H1 (cell line): ENCODE measurements around the gene GGT6. TPM values are rescaled to one million over a fixed set of nuclear protein-coding genes. Genes with fewer than 3 reads are reported as not detected.

Experiments used
- CTCF ChIA-PET: fragments of 300-600 bp; sonication (Branson Sonifier 250); formaldehyde crosslinking; loops from one replicate; lab custom pipeline; 2021; ENCODE audit not compliant: partially characterized antibody; lab: Charles Lee
- POLR2A ChIA-PET: fragments of 300-600 bp; sonication (Branson Sonifier 250); formaldehyde crosslinking; loops from one replicate; lab custom pipeline; 2021; ENCODE audit warnings: inconsistent platforms; ENCODE audit not compliant: partially characterized antibody; lab: Charles Lee
- DNase-seq, 2 experiments: peaks; one replicate each; pipeline versions ENCODE4 v3.0.0 to v3.0.0-alpha.2; 2010 to 2022; ENCODE audit warnings: low spot score in 2 of 2, low read depth in 1 of 2, mixed read lengths in 1 of 2
- FAIRE-seq: peaks from 2 replicates; lab custom pipeline; 2011; peaks lifted over from hg19 to GRCh38; lab: Jason Lieb, UNC
- H2AFZ ChIP-seq: 2 replicates; pipeline ENCODE4 v1.8.1; 2012; ENCODE audit warnings: low read length, inconsistent platforms
- H2AK5ac ChIP-seq: 2 replicates; pipeline ENCODE4 v1.6.1; 2013; ENCODE audit warnings: low read depth, low read length
- H2BK120ac ChIP-seq: replicated peaks from 2 replicates; pipeline ENCODE3; 2013; ENCODE audit warnings: low read depth, low read length, inconsistent platforms
- H2BK12ac ChIP-seq: 2 replicates; pipeline ENCODE4 v1.6.1; 2013; ENCODE audit warnings: low read depth, low read length
- H2BK15ac ChIP-seq: 2 replicates; pipeline ENCODE4 v1.6.1; 2013; ENCODE audit warnings: low read length
- H2BK20ac ChIP-seq: 2 replicates; pipeline ENCODE4 v1.6.1; 2013; ENCODE audit warnings: low read length
- H2BK5ac ChIP-seq: 2 replicates; pipeline ENCODE4 v1.6.1; 2013; ENCODE audit warnings: low read depth, low read length
- H3K14ac ChIP-seq: 2 replicates; pipeline ENCODE4 v1.6.1; 2013; ENCODE audit warnings: inconsistent platforms; ENCODE audit not compliant: insufficient read length
- H3K18ac ChIP-seq: 2 replicates; pipeline ENCODE4 v1.6.1; 2013; ENCODE audit warnings: low read length; ENCODE audit errors: extremely low read depth
- H3K23ac ChIP-seq: 2 replicates; pipeline ENCODE4 v1.6.1; 2013; ENCODE audit warnings: inconsistent platforms; ENCODE audit not compliant: insufficient read length
- H3K23me2 ChIP-seq: 2 replicates; pipeline ENCODE4 v1.6.1; 2013; ENCODE audit warnings: low read depth, low read length
- H3K27ac ChIP-seq: 2 replicates; pipeline ENCODE4 v1.6.1; 2011; ENCODE audit warnings: low read depth, low read length, inconsistent platforms
- H3K27me3 ChIP-seq, 4 experiments: replicated peaks in 1 of 4; 1 replicate in 1 of 4; 2 replicates in 3 of 4; pipeline versions ENCODE4 v1.6.1 to v1.8.1; 2011 to 2013; ENCODE audit warnings: low read length in 3 of 4, mild to moderate bottlenecking in 3 of 4, inconsistent platforms in 2 of 4, mixed read lengths in 2 of 4, moderate library complexity in 1 of 4; ENCODE audit not compliant: control insufficient read depth in 3 of 4, insufficient read depth in 3 of 4; ENCODE audit errors: extremely low read depth in 1 of 4
- H3K36me3 ChIP-seq, 4 experiments: 2 replicates each; pipeline versions ENCODE4 v1.6.1 to v1.8.1; 2011 to 2013; ENCODE audit warnings: mild to moderate bottlenecking in 4 of 4, low read length in 3 of 4, moderate library complexity in 2 of 4, control low read depth in 1 of 4, inconsistent platforms in 1 of 4; ENCODE audit not compliant: insufficient read depth in 4 of 4, control insufficient read depth in 2 of 4
- H3K4ac ChIP-seq: replicated peaks from 2 replicates; pipeline ENCODE3; 2013; ENCODE audit warnings: low read length, low read depth, mixed read lengths, inconsistent platforms; ENCODE audit not compliant: insufficient read length
- H3K4me1 ChIP-seq, 4 experiments: replicated peaks in 1 of 4; 1 replicate in 1 of 4; 2 replicates in 3 of 4; pipeline versions ENCODE4 v1.6.1 to v1.8.1; 2011 to 2013; ENCODE audit warnings: low read length in 3 of 4, inconsistent platforms in 2 of 4, mixed read lengths in 1 of 4; ENCODE audit not compliant: insufficient read depth in 4 of 4, control insufficient read depth in 3 of 4
- H3K4me2 ChIP-seq, 2 experiments: 2 replicates each; pipeline versions ENCODE4 v1.6.1 to v1.8.1; 2011 to 2013; ENCODE audit warnings: low read depth in 2 of 2, low read length in 2 of 2, control low read depth in 1 of 2, inconsistent platforms in 1 of 2, mild to moderate bottlenecking in 1 of 2; ENCODE audit not compliant: insufficient read depth in 1 of 2
- H3K4me3 ChIP-seq, 4 experiments: fragments of 200-600, 300-600 bp in 1 of 4; sonication (generic), shearing (Covaris generic), sonication (Bioruptor Twin) in 1 of 4; 2 replicates each; pipeline versions ENCODE4 v1.5.1 to v1.8.1; 2011 to 2016; ENCODE audit warnings: low read length in 4 of 4, low read depth in 3 of 4, control low read depth in 2 of 4, inconsistent platforms in 2 of 4, mild to moderate bottlenecking in 2 of 4, mixed read lengths in 1 of 4, moderate library complexity in 1 of 4; ENCODE audit not compliant: insufficient read depth in 2 of 4; ENCODE audit errors: extremely low read depth in 1 of 4
- H3K56ac ChIP-seq: replicated peaks from 2 replicates; pipeline ENCODE3; 2013; ENCODE audit warnings: low read depth, mild to moderate bottlenecking, mixed read lengths, low read length, inconsistent platforms; ENCODE audit not compliant: insufficient read length
- H3K79me1 ChIP-seq: 2 replicates; pipeline ENCODE4 v1.6.1; 2013; ENCODE audit warnings: low read depth, low read length, control low read depth
- H3K79me2 ChIP-seq, 2 experiments: 2 replicates each; pipeline versions ENCODE4 v1.6.1 to v1.8.1; 2012 to 2013; ENCODE audit warnings: low read length in 2 of 2, mild to moderate bottlenecking in 2 of 2, inconsistent platforms in 1 of 2; ENCODE audit not compliant: insufficient read depth in 2 of 2, control insufficient read depth in 1 of 2
- H3K9ac ChIP-seq, 4 experiments: replicated peaks in 1 of 4; 1 replicate in 1 of 4; 2 replicates in 3 of 4; pipeline versions ENCODE4 v1.6.1 to v1.8.1; 2011 to 2013; ENCODE audit warnings: low read depth in 3 of 4, low read length in 3 of 4, control low read depth in 2 of 4, mild to moderate bottlenecking in 2 of 4, moderate library complexity in 2 of 4, inconsistent platforms in 1 of 4; ENCODE audit errors: extremely low read depth in 1 of 4
- H3K9me3 ChIP-seq, 2 experiments: 2 replicates each; pipeline versions ENCODE4 v1.6.1 to v1.8.1; 2012 to 2013; ENCODE audit warnings: mild to moderate bottlenecking in 2 of 2, moderate library complexity in 2 of 2, control low read depth in 1 of 2, inconsistent platforms in 1 of 2, low read depth in 1 of 2, low read length in 1 of 2, mixed read lengths in 1 of 2; ENCODE audit not compliant: insufficient read depth in 2 of 2
- H4K20me1 ChIP-seq, 2 experiments: replicated peaks in 1 of 2; 2 replicates each; pipeline versions ENCODE3 to v1.8.1; 2011 to 2013; ENCODE audit warnings: inconsistent platforms in 2 of 2, low read length in 2 of 2, mild to moderate bottlenecking in 1 of 2; ENCODE audit not compliant: insufficient read depth in 2 of 2, control insufficient read depth in 1 of 2
- H4K5ac ChIP-seq: 2 replicates; pipeline ENCODE4 v1.6.1; 2013; ENCODE audit warnings: low read length, low read depth, mixed read lengths, inconsistent platforms; ENCODE audit not compliant: insufficient read length
- H4K8ac ChIP-seq: 2 replicates; pipeline ENCODE4 v1.8.0; 2013; ENCODE audit warnings: mild to moderate bottlenecking, moderate library complexity, low read length, inconsistent platforms; ENCODE audit not compliant: insufficient read depth; ENCODE audit errors: extremely low read depth
- H4K91ac ChIP-seq: replicated peaks from 2 replicates; pipeline ENCODE3; 2013; ENCODE audit warnings: low read length, mixed read lengths, inconsistent platforms; ENCODE audit not compliant: insufficient read length
- ATF2 ChIP-seq: IDR thresholded peaks from 2 replicates; pipeline ENCODE4 v1.6.1; 2012; ENCODE audit warnings: low read length, inconsistent platforms
- CHD2 ChIP-seq: IDR thresholded peaks from 2 replicates; pipeline ENCODE4 v1.6.1; 2012; ENCODE audit warnings: low read length, improper control_type of control experiment
- EP300 ChIP-seq, 2 experiments: IDR thresholded peaks; 1 replicate in 1 of 2; 2 replicates in 1 of 2; pipeline ENCODE4 v1.6.1; 2011 to 2012; ENCODE audit warnings: low read depth in 2 of 2, low read length in 2 of 2, mild to moderate bottlenecking in 2 of 2, borderline replicate concordance in 1 of 2, inconsistent platforms in 1 of 2, moderate library complexity in 1 of 2
- EZH2 ChIP-seq: fragments of 200-600 bp; sonication (generic); IDR thresholded peaks from 2 replicates; pipeline ENCODE4 v1.7.1; 2012; ENCODE audit warnings: low read depth, mild to moderate bottlenecking, moderate library complexity, low read length, inconsistent platforms; ENCODE audit not compliant: severe bottlenecking
- KDM5A ChIP-seq: fragments of 200-600 bp; IDR thresholded peaks from 2 replicates; pipeline ENCODE4 v1.7.1; 2012; ENCODE audit warnings: mild to moderate bottlenecking, low read length, inconsistent platforms, mixed read lengths
- NRF1 ChIP-seq: IDR thresholded peaks from 2 replicates; pipeline ENCODE4 v1.6.1; 2011; ENCODE audit warnings: mild to moderate bottlenecking, low read depth, low read length, improper control_type of control experiment
- RFX5 ChIP-seq: IDR thresholded peaks from 2 replicates; pipeline ENCODE4 v1.6.1; 2011; ENCODE audit warnings: low read depth, low read length, improper control_type of control experiment, borderline replicate concordance
- SIRT6 ChIP-seq: IDR thresholded peaks from one replicate; pipeline ENCODE4 v1.7.1; 2012; ENCODE audit warnings: low read length, inconsistent platforms
- TAF7 ChIP-seq: optimal IDR thresholded peaks from 2 replicates; pipeline ENCODE3; 2011; ENCODE audit warnings: low read depth, mild to moderate bottlenecking, inconsistent platforms, low read length, moderate library complexity, borderline replicate concordance
- TBP ChIP-seq: IDR thresholded peaks from 2 replicates; pipeline ENCODE4 v1.6.1; 2011; ENCODE audit warnings: low read depth, low read length, improper control_type of control experiment
- WGBS, 2 experiments: shearing (Covaris generic) in 1 of 2; methylation state at CpG; one replicate each; pipeline versions ENCODE4 v1.1.6 to v1.1.7; 2013 to 2015; ENCODE audit warnings: low lambda C conversion rate in 2 of 2, mixed read lengths in 2 of 2, inconsistent platforms in 1 of 2, low coverage in 1 of 2, missing lambda C conversion rate in 1 of 2; ENCODE audit not compliant: insufficient replicate concordance in 2 of 2, insufficient coverage in 1 of 2, insufficient read length in 1 of 2; ENCODE audit errors: extremely low coverage in 1 of 2, missing lambda C conversion rate in 1 of 2; 5-methylcytosine and 5-hydroxymethylcytosine counted together
- polyA plus RNA-seq, 7 experiments: library from polyadenylated mRNA; depleted of rRNA in 3 of 7; stranded (reverse) in 5 of 7; unstranded in 2 of 7; fragments of >200 nt in 5 of 7; fragments of 200-250 nt in 2 of 7; gene quantifications; 1 replicate in 5 of 7; 2 replicates in 1 of 7; 4 replicates in 1 of 7; pipeline versions ENCODE4 v1.2.1 to v1.2.3, GENCODE V29; 2011 to 2013; ENCODE audit warnings: missing spikeins in 2 of 7, mixed read lengths in 2 of 7
- total RNA-seq: library from RNA; stranded (reverse); fragmentation: NEBNext Ultra II Directional; extraction: Animal tissue kit (Norgen Biotek cat#: 25700); gene quantifications from 2 replicates; pipeline ENCODE4 v1.2.1, GENCODE V29; 2021

The GGT6 gene
- total and polyA plus RNA-seq, 2 of the 8 experiments (the other 6 are each of a cell fraction or from before 2014, with no cell fraction given), result 0.18 TPM; not detected in 1

- H2BK5ac ChIP-seq, result no peak overlapping the region
- H4K91ac ChIP-seq, result no peak overlapping the region
- DNase-seq, result no peak
- no peak overlapping the region for H2AFZ ChIP-seq
- no peak overlapping the region for H3K4me2 ChIP-seq
- no peak overlapping the region for H4K5ac ChIP-seq
- peaks cover 0 to 36% (median 21%) of the 10 kb centered on the region in 4 experiments; a peak in 4 of 7 replicates for H3K27me3 ChIP-seq
- H3K18ac ChIP-seq, result no peak overlapping the region
- no peak overlapping the region for H3K14ac ChIP-seq
- H3K27ac ChIP-seq, result no peak overlapping the region
- peaks cover 0 to 29% (median 16%) of the 10 kb centered on the region in 4 experiments; a peak in 6 of 7 replicates for H3K4me1 ChIP-seq
- H3K9ac ChIP-seq, result no peak overlapping the region
- ChIA-PET CTCF (no interaction called here), POLR2A (interaction anchor here (32.8 to 37.1 kb wide), 2 partner anchors 4 to 14 kb away, joined by 546 read pairs; partner anchors contain the start of genes GGT6 and MYBBP1A)
- H3K23ac ChIP-seq, result no peak overlapping the region
- no peak overlapping the region for H4K8ac ChIP-seq
- H3K4ac ChIP-seq, result no peak overlapping the region
- no peaks in the 10 kb centered on the region for H3K79me1 ChIP-seq
- H3K9me3 ChIP-seq, result no peaks in the 10 kb centered on the region
- H4K20me1 ChIP-seq, result peaks cover 6 to 9% of the 10 kb centered on the region in 2 experiments
- no peak overlapping the region for H3K4me3 ChIP-seq
- H3K56ac ChIP-seq, result no peak overlapping the region
- H3K36me3 ChIP-seq, result no peaks in the 10 kb centered on the region
- H3K79me2 ChIP-seq, result no peaks in the 10 kb centered on the region
- no peak for FAIRE-seq
- H2AK5ac ChIP-seq, result no peak overlapping the region
- H2BK15ac ChIP-seq, result no peak overlapping the region
- no peak overlapping the region for H2BK120ac ChIP-seq
- no peak overlapping the region for H2BK20ac ChIP-seq
- H2BK12ac ChIP-seq, result no peak overlapping the region
- peaks cover 4% of the 10 kb centered on the region; the same call in 1 of the 2 replicates for H3K23me2 ChIP-seq
- 80% methylated on average over 29 of the region's 33 CpGs; no CpG with 5 or more reads in 1 of the 2 experiments for WGBS, 2 experiments
- TF ChIP-seq NRF1 (no peak), KDM5A (no peak), RFX5 (no peak), SIRT6 (no peak), ATF2 (no peak), EP300 (IDR thresholded peaks at IDR 0.05; ENCODE audit: borderline replicate concordance in 1 of 2, low read depth in 2 of 2, low read length in 2 of 2) (no peak), EZH2 (no peak), TAF7 (no peak), CHD2 (no peak), TBP (no peak)
Measured at GRCh38 chr17:4532860-4533522, 27.4 kb downstream of the GGT6 start.
